ENCODE measurements around the gene SNX30.

GRCh38 chr9:112868461-112868860 lies 117.9 kb downstream of the SNX30 start:
- TF ChIP-seq, protein P1, sequence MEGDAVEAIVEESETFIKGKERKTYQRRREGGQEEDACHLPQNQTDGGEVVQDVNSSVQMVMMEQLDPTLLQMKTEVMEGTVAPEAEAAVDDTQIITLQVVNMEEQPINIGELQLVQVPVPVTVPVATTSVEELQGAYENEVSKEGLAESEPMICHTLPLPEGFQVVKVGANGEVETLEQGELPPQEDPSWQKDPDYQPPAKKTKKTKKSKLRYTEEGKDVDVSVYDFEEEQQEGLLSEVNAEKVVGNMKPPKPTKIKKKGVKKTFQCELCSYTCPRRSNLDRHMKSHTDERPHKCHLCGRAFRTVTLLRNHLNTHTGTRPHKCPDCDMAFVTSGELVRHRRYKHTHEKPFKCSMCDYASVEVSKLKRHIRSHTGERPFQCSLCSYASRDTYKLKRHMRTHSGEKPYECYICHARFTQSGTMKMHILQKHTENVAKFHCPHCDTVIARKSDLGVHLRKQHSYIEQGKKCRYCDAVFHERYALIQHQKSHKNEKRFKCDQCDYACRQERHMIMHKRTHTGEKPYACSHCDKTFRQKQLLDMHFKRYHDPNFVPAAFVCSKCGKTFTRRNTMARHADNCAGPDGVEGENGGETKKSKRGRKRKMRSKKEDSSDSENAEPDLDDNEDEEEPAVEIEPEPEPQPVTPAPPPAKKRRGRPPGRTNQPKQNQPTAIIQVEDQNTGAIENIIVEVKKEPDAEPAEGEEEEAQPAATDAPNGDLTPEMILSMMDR (IDR thresholded peaks at IDR 0.05): no peak
- no peak for TF ChIP-seq POLR2AphosphoS5 (IDR thresholded peaks at IDR 0.05)
- TF ChIP-seq POLR2A (IDR thresholded peaks at IDR 0.05): no peak

Measured in prostate gland (tissue), 2 donors.